Fibroblast of lung (primary cell): ENCODE measurements around the gene CRISP3. TPM values are rescaled to one million over a fixed set of nuclear protein-coding genes. Genes with fewer than 3 reads are reported as not detected.

Experiments
- DNase-seq, 2 donors: peaks; one replicate each; pipeline versions ENCODE4 v3.0.0 to v3.0.0-alpha.2; 2010; ENCODE audit warnings: low read depth in 2 of 2
- H2AFZ ChIP-seq: 2 replicates; pipeline ENCODE4 v1.5.1; 2012; ENCODE audit warnings: low read length, control low read depth, inconsistent platforms
- H3K27ac ChIP-seq: 2 replicates; pipeline ENCODE4 v1.5.1; 2011; ENCODE audit warnings: low read length, control low read depth; ENCODE audit not compliant: insufficient read depth
- H3K27me3 ChIP-seq: 2 replicates; pipeline ENCODE4 v1.5.1; 2011; ENCODE audit warnings: mild to moderate bottlenecking, low read length; ENCODE audit not compliant: control insufficient read depth, insufficient read depth
- H3K36me3 ChIP-seq: 2 replicates; pipeline ENCODE4 v1.5.1; 2011; ENCODE audit warnings: low read length; ENCODE audit not compliant: control insufficient read depth, insufficient read depth
- H3K4me1 ChIP-seq: 2 replicates; pipeline ENCODE4 v1.5.1; 2011; ENCODE audit warnings: low read length; ENCODE audit not compliant: control insufficient read depth, insufficient read depth; ENCODE audit errors: extremely low read depth
- H3K4me2 ChIP-seq: 2 replicates; pipeline ENCODE4 v1.5.1; 2011; ENCODE audit warnings: low read length, control low read depth; ENCODE audit not compliant: insufficient read depth; ENCODE audit errors: extremely low read depth
- H3K4me3 ChIP-seq, 4 experiments: fragments of 200-600 bp in 1 of 4; sonication (generic) in 1 of 4; replicated peaks in 1 of 4; 2 replicates each; pipeline ENCODE4 v1.5.1; 2011 to 2016; ENCODE audit warnings: low read length in 4 of 4, low read depth in 3 of 4, mild to moderate bottlenecking in 3 of 4, control low read depth in 2 of 4, inconsistent platforms in 1 of 4, mixed read lengths in 1 of 4; ENCODE audit not compliant: insufficient read depth in 1 of 4; ENCODE audit errors: control extremely low read depth in 1 of 4
- H3K79me2 ChIP-seq: 2 replicates; pipeline ENCODE4 v1.5.1; 2012; ENCODE audit warnings: mild to moderate bottlenecking, low read length, inconsistent platforms; ENCODE audit not compliant: control insufficient read depth, insufficient read depth
- H3K9ac ChIP-seq: 2 replicates; pipeline ENCODE4 v1.5.1; 2011; ENCODE audit warnings: mild to moderate bottlenecking, low read length, control low read depth; ENCODE audit not compliant: insufficient read depth
- H3K9me3 ChIP-seq: 2 replicates; pipeline ENCODE4 v1.5.1; 2012; ENCODE audit warnings: low read depth, low read length; ENCODE audit not compliant: control insufficient read depth, insufficient read depth
- H4K20me1 ChIP-seq: 2 replicates; pipeline ENCODE4 v1.5.1; 2011; ENCODE audit warnings: low read length; ENCODE audit not compliant: control insufficient read depth, insufficient read depth; ENCODE audit errors: extremely low read depth
- CTCF ChIP-seq, 2 donors: IDR thresholded peaks in 1 of 2; conservative IDR thresholded peaks in 1 of 2; 1 replicate in 1 of 2; 2 replicates in 1 of 2; pipeline ENCODE4 v1.5.1; 2011 to 2012; ENCODE audit warnings: low read length in 2 of 2, control low read depth in 1 of 2, inconsistent platforms in 1 of 2, low read depth in 1 of 2, mild to moderate bottlenecking in 1 of 2
- EZH2 ChIP-seq: IDR thresholded peaks from 2 replicates; pipeline ENCODE4 v1.5.1; 2012; ENCODE audit warnings: low read length, control low read depth, mild to moderate bottlenecking; ENCODE audit errors: missing control alignments
- polyA minus RNA-seq: library from RNA; depleted of rRNA, polyadenylated mRNA; stranded (reverse); fragments of >200 nt; gene quantifications from 2 replicates; pipeline ENCODE4 v1.2.3, GENCODE V29; 2011; ENCODE audit warnings: low replicate concordance
- polyA plus RNA-seq, 2 donors: library from polyadenylated mRNA; depleted of rRNA in 1 of 2; stranded (reverse) in 1 of 2; unstranded in 1 of 2; fragments of >200 nt; gene quantifications; 2 replicates each; pipeline ENCODE4 v1.2.1, GENCODE V29; 2011 to 2012; ENCODE audit warnings: missing spikeins in 1 of 2
- total RNA-seq: library from RNA; depleted of rRNA; stranded (reverse); fragments of >200 nt; gene quantifications from 2 replicates; pipeline ENCODE4 v1.2.1, GENCODE V29; 2014

CRISP3 gene
- total RNA-seq (not detected in 2 replicates), polyA plus RNA-seq (not detected in 2 replicates), polyA minus RNA-seq (not detected in 2 replicates)
- not detected in 2 replicates for polyA plus RNA-seq (2012)

DNA sequence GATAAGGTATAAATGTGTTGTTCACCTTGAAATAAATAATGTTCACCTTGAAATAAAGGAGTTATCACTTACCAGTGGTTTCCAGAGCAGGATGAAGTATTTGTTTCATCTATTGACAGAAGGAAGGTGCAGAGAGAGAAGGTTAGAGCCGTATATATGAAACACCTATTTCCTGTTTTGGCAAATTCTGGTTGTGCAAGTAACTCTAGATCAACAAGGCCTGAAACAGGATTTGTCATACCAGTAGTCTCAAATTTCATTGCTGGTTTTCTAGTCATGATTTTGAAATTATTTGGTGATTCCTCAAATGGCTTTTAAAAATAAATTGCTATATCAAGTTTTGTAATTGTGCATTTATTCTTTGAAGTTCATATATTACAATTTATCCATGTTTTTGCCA is at the start of gene CRISP3:
Gene CRISP3, minus strand, starts transcription at position 130 of the 400 bp plus-strand sequence. Its CDS starts 21 bp downstream, at position 109.
- no peaks in the 10 kb centered on the region for H3K9me3 ChIP-seq
- H3K27ac ChIP-seq = no peak within 1 kb of the TSS
- no peak within 1 kb of the TSS for H3K4me3 ChIP-seq

DNA sequence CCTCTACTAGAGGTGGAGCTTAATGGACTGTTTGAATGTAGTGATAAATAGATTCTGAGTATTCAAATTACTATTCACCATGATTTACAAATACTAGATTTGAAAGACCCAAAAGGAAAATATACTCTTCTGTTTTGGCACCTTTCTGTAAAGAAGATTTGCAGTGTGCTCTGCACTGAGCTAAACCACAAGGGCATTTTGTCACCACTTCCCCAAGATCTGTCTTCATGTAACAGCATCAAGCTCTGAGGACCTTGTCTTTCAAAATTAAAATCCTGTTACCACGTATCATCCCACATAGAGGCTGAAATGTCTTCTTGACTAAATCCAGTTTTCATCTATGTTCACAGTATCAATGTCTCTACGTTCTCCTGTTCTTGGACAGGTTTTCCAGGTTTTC is 46.2 kb upstream of the CRISP3 start:
- no peak for TF ChIP-seq EZH2
- TF ChIP-seq CTCF (conservative IDR thresholded peaks at IDR 0.05 in 1 of 2, IDR thresholded peaks at IDR 0.05 in 1 of 2; ENCODE audit: low read depth in 1 of 2, low read length in 2 of 2) = no peak
- Histone ChIP-seq H3K4me1 (no peaks in the 10 kb centered on the region), H3K27ac (no peak overlapping the region), H3K4me2 (no peak overlapping the region), H3K79me2 (no peaks in the 10 kb centered on the region), H3K4me3 (no peak overlapping the region), H3K36me3 (no peaks in the 10 kb centered on the region), H3K27me3 (no peaks in the 10 kb centered on the region), H4K20me1 (no peaks in the 10 kb centered on the region), H3K9me3 (no peaks in the 10 kb centered on the region), H3K9ac (no peak overlapping the region), H2AFZ (no peak overlapping the region)
- DNase-seq = no peak

More for the DNA sequence above, at the start of gene CRISP3:
- DNase-seq = no peak
- Histone ChIP-seq H3K4me1 (no peaks in the 10 kb centered on the region), H3K79me2 (no peaks in the 10 kb centered on the region), H3K36me3 (no peaks in the 10 kb centered on the region), H3K9ac (no peak within 1 kb of the TSS), H3K4me2 (no peak within 1 kb of the TSS), H4K20me1 (no peaks in the 10 kb centered on the region), H3K27me3 (no peaks in the 10 kb centered on the region), H2AFZ (no peak within 1 kb of the TSS)
- TF ChIP-seq CTCF (conservative IDR thresholded peaks at IDR 0.05 in 1 of 2, IDR thresholded peaks at IDR 0.05 in 1 of 2; ENCODE audit: low read depth in 1 of 2, low read length in 2 of 2) = no peak
- no peak for TF ChIP-seq EZH2

- Histone ChIP-seq H3K9me3 (no peaks in the 10 kb centered on the region), H3K79me2 (no peaks in the 10 kb centered on the region), H3K4me2 (no peak within 1 kb of the TSS), H3K27ac (no peak within 1 kb of the TSS), H2AFZ (no peak within 1 kb of the TSS), H3K4me1 (no peaks in the 10 kb centered on the region), H4K20me1 (no peaks in the 10 kb centered on the region), H3K36me3 (no peaks in the 10 kb centered on the region), H3K4me3 (no peak within 1 kb of the TSS), H3K27me3 (no peaks in the 10 kb centered on the region), H3K9ac (no peak within 1 kb of the TSS)
- no peak for DNase-seq
- no peak for TF ChIP-seq EZH2
Observed at GRCh38 chr6:49787176-49787575, 43.0 kb upstream of the CRISP3 start, which contains the start of gene PGK2. Gene PGK2, minus strand, starts transcription at chr6:49787285. Its CDS starts 98 bp downstream, at chr6:49787187.
